PC-3 (cell line): ENCODE data around the gene EXOSC10. TPM values are rescaled to one million over a fixed set of nuclear protein-coding genes. Genes with fewer than 3 reads are reported as not detected.
"Not testable (repeated sequence)": the region's sequence is repeated elsewhere in the genome, so short reads cannot be mapped to it uniquely, and the experiment has no call there.

Experiments used
- ATAC-seq: fragments of 200-7000 bp; cut with Tn5 transposase; 2 replicates; pipeline ENCODE4 v1.9.1; 2020; ENCODE audit warnings: mild to moderate bottlenecking, moderate library complexity
- BruUV-seq: library from RNA; stranded (reverse); fragments of 400-500 nt; replicated peaks from 2 replicates; lab custom pipeline; 2021; lab: Mats Ljungman, UMichigan
- CTCF ChIA-PET: fragments of 300-600 bp; sonication (Branson Sonifier 250); formaldehyde crosslinking; loops from one replicate; lab custom pipeline; 2022; ENCODE audit warnings: antibody characterized with exemption; lab: Charles Lee
- POLR2A ChIA-PET: fragments of 300-600 bp; sonication (Branson Sonifier 250); formaldehyde crosslinking; loops from one replicate; lab custom pipeline; 2022; ENCODE audit warnings: antibody characterized with exemption; ENCODE audit not compliant: unreplicated experiment; lab: Charles Lee
- DNase-seq: peaks from one replicate; pipeline ENCODE4 v3.0.0-alpha.2; 2015
- H2AFZ ChIP-seq: fragments of 300-600 bp; sonication (generic); 2 replicates; pipeline ENCODE4 v1.6.0; 2016; ENCODE audit warnings: antibody characterized with exemption, low read length
- H3F3A ChIP-seq: fragments of 300-600 bp; sonication (generic); one replicate; pipeline ENCODE4 v1.6.0; 2017; ENCODE audit warnings: antibody characterized with exemption, low read length, control low read depth, mild to moderate bottlenecking; ENCODE audit not compliant: unreplicated experiment
- H3K27ac ChIP-seq: fragments of 300-600 bp; sonication (generic); 2 replicates; pipeline ENCODE4 v1.5.1; 2016; ENCODE audit warnings: mild to moderate bottlenecking, low read length
- H3K27me3 ChIP-seq: fragments of 300-600 bp; sonication (generic); 2 replicates; pipeline ENCODE4 v1.6.1; 2016; ENCODE audit warnings: low read length, mixed read lengths
- H3K36me3 ChIP-seq: fragments of 300-600 bp; sonication (generic); 2 replicates; pipeline ENCODE4 v1.6.1; 2016; ENCODE audit warnings: low read depth, mixed run types, low read length, mixed read lengths
- H3K4me1 ChIP-seq: fragments of 300-600 bp; sonication (generic); 2 replicates; pipeline ENCODE4 v1.5.1; 2016; ENCODE audit warnings: low read length; ENCODE audit not compliant: insufficient read depth
- H3K4me2 ChIP-seq: fragments of 300-600 bp; sonication (generic); 2 replicates; pipeline ENCODE4 v1.6.0; 2016; ENCODE audit warnings: low read length
- H3K4me3 ChIP-seq: fragments of 300-600 bp; sonication (generic); 2 replicates; pipeline ENCODE4 v1.5.1; 2016; ENCODE audit warnings: mild to moderate bottlenecking, low read length, mixed read lengths
- H3K79me2 ChIP-seq: fragments of 300-600 bp; sonication (generic); 2 replicates; pipeline ENCODE4 v1.6.1; 2017; ENCODE audit warnings: low read length, mixed read lengths
- H3K9ac ChIP-seq: fragments of 300-600 bp; sonication (generic); 2 replicates; pipeline ENCODE4 v1.6.0; 2016; ENCODE audit warnings: mild to moderate bottlenecking, low read length
- H3K9me2 ChIP-seq: fragments of 300-600 bp; sonication (generic); replicated peaks from 2 replicates; pipeline ENCODE4 v1.6.1; 2016; ENCODE audit warnings: mixed run types, low read length, mixed read lengths
- H3K9me3 ChIP-seq: fragments of 300-600 bp; sonication (generic); 2 replicates; pipeline ENCODE4 v1.6.1; 2016; ENCODE audit warnings: low read length, mixed read lengths
- H4K20me1 ChIP-seq: fragments of 300-600 bp; sonication (generic); 2 replicates; pipeline ENCODE4 v1.6.1; 2016; ENCODE audit warnings: low read length, mixed read lengths
- CTCF ChIP-seq: fragments of 300-600 bp; sonication (generic); conservative IDR thresholded peaks from 2 replicates; pipeline ENCODE4 v1.5.1; 2017; ENCODE audit warnings: antibody characterized with exemption, low read depth, mild to moderate bottlenecking, low read length
- EZH2 ChIP-seq: fragments of 300-600 bp; sonication (generic); IDR thresholded peaks from one replicate; pipeline ENCODE4 v1.6.1; 2017; ENCODE audit warnings: antibody characterized with exemption, mild to moderate bottlenecking, low read length; ENCODE audit not compliant: unreplicated experiment
- EZH2phosphoT487 ChIP-seq: fragments of 300-600 bp; sonication (generic); IDR thresholded peaks from 2 replicates; pipeline ENCODE4 v1.6.1; 2018; ENCODE audit warnings: mild to moderate bottlenecking, antibody characterized with exemption, low read length, borderline replicate concordance
- intact Hi-C: fragments of 100-400 bp; cut with micrococcal nuclease; formaldehyde crosslinking; loops from 2 replicates; pipeline ENCODE4 v1.9.0; 2023
- total RNA-seq: library from RNA; depleted of rRNA; stranded (reverse); fragments of >200 nt; gene quantifications from 2 replicates; pipeline ENCODE4 v1.2.3, GENCODE V29; 2014

Gene EXOSC10
- total RNA-seq, 1 experiment from 2014 or later: 96.3 TPM

GRCh38 chr1:11080931-11081330 lies 18.7 kb downstream of the EXOSC10 start:
- no peaks in the 10 kb centered on the region for H3K9me3 ChIP-seq
- intact Hi-C loops: no loop called here
- CTCF ChIA-PET: no interaction called here
- H3K27me3 ChIP-seq: no peaks in the 10 kb centered on the region
- no peaks in the 10 kb centered on the region for H3K79me2 ChIP-seq
- H4K20me1 ChIP-seq: no peaks in the 10 kb centered on the region
- POLR2A ChIA-PET: no interaction called here
- H3K9ac ChIP-seq: no peak overlapping the region
- BruUV-seq: no TSS peak
- no peak overlapping the region for H3K4me2 ChIP-seq
- H3K9me2 ChIP-seq: no peaks in the 10 kb centered on the region
- ATAC-seq (no peak), DNase-seq (no peak)
- no peaks in the 10 kb centered on the region for H3F3A ChIP-seq
- H2AFZ ChIP-seq: no peak overlapping the region
- peaks cover 47% of the 10 kb centered on the region for H3K36me3 ChIP-seq
- TF ChIP-seq EZH2phosphoT487 (no peak), CTCF (no peak), EZH2 (no peak)
- no peak overlapping the region for H3K27ac ChIP-seq
- no peak overlapping the region for H3K4me3 ChIP-seq
- H3K4me1 ChIP-seq: no peaks in the 10 kb centered on the region

DNA sequence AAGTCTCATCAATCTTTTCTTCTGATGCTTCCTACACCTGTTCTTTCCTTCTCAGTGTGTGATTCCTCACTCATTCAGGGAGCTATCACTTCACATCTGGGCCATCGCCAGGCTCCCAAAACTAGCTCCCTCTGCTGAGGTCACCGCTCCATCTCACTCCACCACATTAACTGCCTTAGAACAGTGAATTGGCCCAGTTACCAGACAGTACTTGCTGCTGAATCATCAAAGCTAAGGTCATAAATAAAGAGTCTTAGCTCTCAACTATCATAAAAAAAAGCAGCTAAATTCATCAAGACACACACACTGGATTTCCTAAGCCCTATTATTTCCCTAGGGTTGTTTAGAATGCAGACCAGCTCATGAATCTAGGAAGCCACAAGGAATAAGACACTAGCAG lies 21.0 kb downstream of the EXOSC10 start:
- no TSS peak for BruUV-seq
- intact Hi-C loops: no loop called here
- Histone ChIP-seq H3K27ac (no peak overlapping the region), H4K20me1 (no peaks in the 10 kb centered on the region), H3F3A (no peaks in the 10 kb centered on the region), H3K36me3 (peaks cover 59% of the 10 kb centered on the region), H3K9me3 (no peaks in the 10 kb centered on the region), H3K9me2 (no peaks in the 10 kb centered on the region), H3K9ac (no peak overlapping the region), H3K4me2 (no peak overlapping the region), H3K79me2 (no peaks in the 10 kb centered on the region), H3K27me3 (no peaks in the 10 kb centered on the region), H2AFZ (no peak overlapping the region), H3K4me3 (no peak overlapping the region), H3K4me1 (no peaks in the 10 kb centered on the region)
- no peak for TF ChIP-seq CTCF
- no peak for TF ChIP-seq EZH2phosphoT487
- no peak for TF ChIP-seq EZH2
- DNase-seq (no peak), ATAC-seq (no peak)
- POLR2A ChIA-PET: no interaction called here
- CTCF ChIA-PET: interaction anchor here (0.6 kb wide), 1 partner anchor 414 kb away, joined by 4 read pairs; no protein-coding TSS in a partner anchor

DNA sequence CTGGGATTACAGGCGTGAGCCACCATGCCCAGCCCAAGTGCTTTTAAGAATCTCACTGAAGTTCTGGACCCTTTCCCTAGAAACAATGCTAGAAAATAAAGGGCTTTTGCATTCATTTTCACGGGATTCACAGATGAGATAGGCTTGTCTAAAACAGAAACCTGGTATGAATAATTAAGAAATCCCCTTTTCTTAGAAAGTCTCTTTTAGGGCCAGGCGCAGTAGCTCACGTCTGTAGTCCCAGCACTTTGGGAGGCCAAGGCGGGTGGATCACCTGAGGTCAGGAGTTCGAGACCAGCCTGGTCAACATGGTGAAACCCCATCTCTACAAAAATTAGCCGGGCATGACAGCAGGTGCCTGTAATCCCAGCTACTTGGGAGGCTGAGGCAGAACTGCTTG lies 26.3 kb downstream of the EXOSC10 start:
- H4K20me1 ChIP-seq, H3F3A ChIP-seq, H3K27me3 ChIP-seq, H3K4me3 ChIP-seq, H3K9me3 ChIP-seq, BruUV-seq, H3K4me2 ChIP-seq, H3K27ac ChIP-seq, H3K9ac ChIP-seq, H3K79me2 ChIP-seq, ATAC-seq, H3K4me1 ChIP-seq, CTCF ChIA-PET, intact Hi-C loops, DNase-seq, H3K9me2 ChIP-seq, POLR2A ChIA-PET, H2AFZ ChIP-seq: not testable (repeated sequence)
- H3K36me3 ChIP-seq: peaks cover 60% of the 10 kb centered on the region
